GM19438 (cell line): ENCODE measurements around the gene TMEM131L.

Experiments used
- ATAC-seq: cut with Tn5 transposase; IDR thresholded peaks from one replicate; pipeline ENCODE4 v1.9.1; 2021; ENCODE audit warnings: low read depth; ENCODE audit not compliant: unreplicated experiment

Gene TMEM131L

DNA sequence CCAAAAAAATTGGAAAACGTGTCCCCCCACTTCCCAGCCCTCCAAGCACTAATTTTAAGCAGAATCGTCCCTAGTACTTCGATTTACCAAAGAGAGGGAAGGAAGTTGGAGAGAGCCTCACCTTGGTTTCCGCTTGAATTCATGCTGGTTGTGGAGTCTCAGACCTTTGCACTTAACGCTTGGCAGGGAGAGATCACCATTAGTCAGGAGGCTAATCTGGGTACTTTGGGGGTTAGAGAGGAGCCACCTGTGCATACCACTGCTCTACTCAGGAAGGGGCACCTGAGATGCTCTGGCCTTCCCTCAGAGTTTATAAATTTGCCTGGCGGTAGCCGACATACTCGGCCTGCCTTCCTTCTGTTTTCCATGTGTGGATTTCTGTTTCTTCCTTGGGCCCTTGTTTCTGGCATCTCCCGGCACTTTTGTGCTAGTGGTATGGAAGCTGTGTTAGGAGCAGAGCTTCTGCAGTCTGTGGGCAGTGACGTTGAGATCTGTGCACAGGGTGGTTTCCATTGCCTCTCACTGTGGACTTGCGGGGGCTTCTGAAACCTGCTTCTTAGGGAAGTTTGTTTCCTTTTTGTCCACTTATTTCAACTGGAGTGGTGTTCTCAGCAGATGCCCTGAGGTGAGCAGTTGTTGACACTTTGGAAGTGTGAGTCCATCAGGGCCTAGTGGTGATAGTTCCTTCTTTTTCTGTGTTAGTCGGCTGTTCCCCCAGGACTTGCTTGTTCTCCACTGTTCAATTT lies 104.2 kb downstream of the TMEM131L start:
- ATAC-seq = peak; percentile 60

- no peak for ATAC-seq
Observed at GRCh38 chr4:153571006-153571545, 104.9 kb downstream of the TMEM131L start.

DNA sequence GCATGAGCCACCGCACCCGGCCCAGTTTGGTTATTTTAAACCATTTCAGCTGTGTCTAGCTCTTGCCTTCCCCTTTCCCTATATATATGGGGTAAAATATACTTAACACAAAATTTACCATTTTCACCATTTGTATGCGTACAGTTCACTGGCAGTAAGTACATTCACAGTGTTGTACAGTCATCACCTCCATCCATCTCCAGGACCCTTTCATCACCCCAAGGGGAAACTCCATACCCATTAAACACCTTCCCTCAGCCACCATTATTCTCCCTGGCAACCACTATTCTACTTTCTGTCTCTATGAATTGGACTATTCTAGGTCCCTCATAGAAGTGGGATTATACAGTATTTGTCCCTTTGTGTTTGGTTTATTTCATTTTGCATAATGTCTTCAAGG lies 106.4 kb downstream of the TMEM131L start:
- ATAC-seq = no peak

DNA sequence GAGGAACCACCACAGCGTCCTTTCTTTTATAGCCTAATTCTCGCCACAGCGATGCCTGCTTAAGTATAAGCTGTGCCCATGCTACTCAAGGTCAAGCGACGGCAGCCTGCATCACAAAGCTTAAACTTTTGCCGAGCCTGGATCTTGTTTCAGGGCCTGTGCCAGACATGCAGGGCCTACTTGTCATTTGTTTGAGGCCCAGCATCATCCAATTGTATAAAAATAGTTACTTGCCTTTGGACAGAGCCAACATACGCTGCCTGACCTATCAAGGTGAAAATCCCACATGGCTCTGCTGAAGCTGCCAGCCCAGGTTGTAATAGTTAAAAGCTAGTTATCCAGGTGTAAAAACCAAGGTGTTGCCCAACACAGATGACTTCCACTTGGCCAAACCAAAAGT lies 107.1 kb downstream of the TMEM131L start:
- no peak for ATAC-seq

- peak; percentile 48 for ATAC-seq
Observed at GRCh38 chr4:153573881-153574802, 108.0 kb downstream of the TMEM131L start.

GRCh38 chr4:153576443-153576774 lies 110.2 kb downstream of the TMEM131L start:
- ATAC-seq = no peak

DNA sequence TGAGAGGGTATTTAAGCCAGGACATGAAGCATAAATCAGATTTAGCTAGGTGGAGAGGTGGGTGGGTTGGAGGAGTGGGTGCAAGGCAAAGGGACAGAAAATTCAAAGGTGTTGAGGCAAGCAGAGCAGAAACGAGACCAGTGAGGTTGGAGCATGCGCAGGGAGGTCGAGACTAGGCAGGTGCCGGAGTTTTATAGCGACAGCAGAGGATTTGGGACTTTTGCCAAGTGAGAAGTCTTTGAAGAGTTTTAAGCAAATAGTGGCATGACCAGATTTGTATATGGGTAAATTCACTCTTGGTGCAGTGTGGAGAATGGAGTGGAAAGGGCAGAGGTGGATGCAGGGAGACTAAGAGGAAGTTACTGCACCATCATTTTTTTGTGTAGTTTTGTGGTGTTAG lies 110.9 kb downstream of the TMEM131L start:
- no peak for ATAC-seq

DNA sequence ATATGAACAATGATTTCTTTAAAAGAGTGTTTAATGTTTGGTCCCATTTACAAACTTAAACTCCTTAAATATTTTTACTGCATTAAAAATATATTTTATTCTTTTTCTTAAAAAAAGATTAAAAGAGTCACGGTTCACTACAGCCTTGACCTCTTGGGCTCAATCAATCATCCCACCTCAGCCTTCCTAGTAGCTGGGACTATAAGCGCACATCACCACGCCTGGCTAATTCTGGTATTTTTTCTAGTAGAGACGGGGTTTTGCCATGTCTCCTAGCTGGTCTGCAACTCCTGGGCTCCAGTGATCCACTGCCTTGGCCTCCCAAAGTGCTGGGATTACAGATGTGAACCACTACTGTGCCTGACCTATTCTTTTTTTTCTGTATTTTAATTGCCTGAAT lies 113.2 kb downstream of the TMEM131L start:
- no peak for ATAC-seq

DNA sequence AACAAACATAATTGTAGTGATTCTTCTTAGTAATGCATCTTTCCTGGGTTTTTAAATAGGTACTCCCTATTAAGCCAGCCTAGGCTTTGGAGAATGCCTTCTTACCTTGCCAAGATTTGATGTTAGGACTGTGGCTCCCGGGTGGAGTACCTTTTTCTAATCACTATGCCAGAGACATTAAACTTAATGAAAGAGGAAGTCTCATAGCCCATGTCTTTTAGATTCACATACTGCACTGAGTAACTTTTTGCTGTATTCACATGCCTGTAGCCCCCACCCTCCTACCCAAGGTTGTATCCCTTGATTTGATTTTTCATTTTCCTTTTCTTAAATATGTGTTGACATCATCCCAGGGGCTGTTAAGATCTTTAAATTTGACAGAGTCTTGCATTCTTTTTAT lies 113.7 kb downstream of the TMEM131L start:
- no peak for ATAC-seq

GRCh38 chr4:153582954-153583702 lies 117.0 kb downstream of the TMEM131L start:
- no peak for ATAC-seq

GRCh38 chr4:153585026-153585425 lies 118.9 kb downstream of the TMEM131L start:
- ATAC-seq = no peak

DNA sequence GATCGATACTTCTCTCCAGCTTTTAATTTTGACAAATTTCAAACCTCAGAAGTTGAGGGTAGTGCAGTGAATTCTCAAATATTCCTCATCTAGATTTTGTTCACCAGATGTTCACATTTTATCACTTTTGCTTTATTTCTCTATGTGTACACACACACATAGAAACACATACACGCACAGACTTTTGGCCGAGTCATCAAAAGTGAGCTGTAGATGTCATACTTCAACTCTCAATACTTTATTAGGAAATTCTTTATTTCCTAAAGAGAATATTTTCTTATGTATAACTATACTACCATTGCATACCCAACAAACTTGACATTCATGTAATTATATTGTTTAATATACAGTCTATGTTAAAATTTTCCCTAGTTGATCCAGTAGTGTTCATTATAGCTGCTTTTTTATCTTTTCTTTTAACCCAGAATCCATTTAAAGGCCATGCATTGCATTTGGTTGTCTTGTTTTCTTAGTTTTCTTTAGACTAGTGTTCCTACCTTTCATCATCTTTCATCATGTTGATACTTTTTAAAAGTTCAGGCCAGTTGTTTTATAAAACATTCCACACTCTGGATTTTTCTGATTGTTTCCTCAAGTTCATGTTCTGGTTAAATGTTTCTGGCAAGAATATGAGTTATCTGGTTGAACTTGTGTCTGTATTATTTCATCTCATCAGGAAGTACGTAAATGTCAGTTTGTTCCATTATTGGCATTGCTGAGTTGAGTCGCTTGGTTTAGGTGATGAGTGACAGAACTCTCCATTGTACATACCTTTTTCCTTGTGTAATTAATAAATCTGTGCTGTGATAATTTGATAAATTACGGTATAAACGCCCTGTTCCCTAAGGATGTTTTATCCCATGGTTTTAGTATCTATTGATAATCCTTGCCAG lies 123.8 kb downstream of the TMEM131L start:
- ATAC-seq = no peak

DNA sequence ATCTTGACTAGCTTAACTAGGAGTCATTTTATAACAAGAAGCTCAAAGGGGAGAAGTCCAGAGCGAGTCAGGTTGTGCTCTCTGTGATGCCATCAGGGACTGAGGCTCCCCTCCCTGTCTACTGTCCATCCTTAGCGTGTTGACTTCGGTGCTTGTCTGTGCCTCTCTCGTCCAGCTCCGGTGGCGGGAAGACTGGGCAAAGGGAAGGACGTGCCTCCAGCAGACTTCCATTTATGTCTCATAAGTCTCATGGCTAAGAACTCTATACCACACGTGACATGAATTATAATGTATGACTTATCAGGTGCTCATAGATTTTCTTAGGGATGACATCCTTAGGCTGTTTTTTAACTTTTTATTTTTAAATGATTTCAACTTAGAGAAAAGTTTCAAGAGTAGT lies 125.3 kb downstream of the TMEM131L start:
- ATAC-seq = no peak

DNA sequence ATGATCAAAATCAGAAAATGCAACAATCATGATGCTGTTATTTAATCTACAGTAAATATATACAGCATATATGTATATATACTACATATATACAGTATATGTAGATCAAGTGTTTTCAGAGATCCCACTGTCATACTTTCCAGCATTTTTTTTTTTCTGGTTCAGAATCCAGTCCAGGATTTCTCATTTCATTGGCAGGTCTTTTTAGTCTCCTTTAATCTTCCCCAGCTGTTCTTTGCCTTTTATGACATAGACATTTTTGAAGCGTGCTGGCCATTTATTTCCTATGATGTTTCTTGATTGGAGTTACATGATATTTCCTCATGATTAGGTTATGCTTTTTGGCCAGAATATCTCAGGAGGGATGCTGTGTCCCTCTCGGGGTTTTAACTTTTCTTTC lies 125.9 kb downstream of the TMEM131L start:
- no peak for ATAC-seq

DNA sequence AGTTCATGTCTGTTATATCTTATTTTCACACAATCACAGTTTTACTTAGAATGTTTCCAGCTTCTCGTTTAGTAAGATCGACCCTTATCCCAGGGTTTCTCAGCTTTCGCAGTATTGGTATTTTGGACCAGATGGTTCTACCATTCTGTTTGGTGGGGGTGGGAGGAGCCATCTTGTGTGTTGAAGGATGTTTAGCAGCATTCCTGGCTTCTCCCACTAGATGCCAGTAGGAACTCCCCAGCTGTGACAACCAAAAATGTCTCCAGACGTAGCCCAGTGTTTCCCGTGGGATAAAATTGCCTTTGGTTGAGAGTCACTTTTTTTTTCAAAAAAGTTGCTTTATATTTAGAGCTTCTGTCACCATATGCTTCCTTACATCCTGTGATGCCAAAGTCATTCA lies 127.0 kb downstream of the TMEM131L start:
- no peak for ATAC-seq

DNA sequence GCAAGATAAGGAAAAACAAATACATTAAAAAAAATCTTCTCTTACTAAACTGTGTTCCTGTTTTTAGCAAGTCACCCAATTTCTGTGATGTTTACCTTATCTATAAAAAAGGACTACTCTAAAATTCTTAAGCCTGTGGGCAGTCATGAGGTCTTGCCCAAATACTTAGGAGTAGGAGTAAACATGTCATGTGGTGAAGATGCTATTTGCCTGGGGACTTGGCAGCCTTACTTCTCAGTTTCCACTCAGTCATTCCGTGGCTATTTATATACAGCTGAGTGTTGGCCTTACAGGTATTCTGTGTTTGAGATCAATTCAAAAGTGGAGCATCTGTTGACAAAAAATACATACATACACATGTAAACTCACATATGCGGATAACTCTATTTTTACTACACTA lies 128.1 kb downstream of the TMEM131L start:
- no peak for ATAC-seq

GRCh38 chr4:153595894-153596601 lies 129.9 kb downstream of the TMEM131L start:
- no peak for ATAC-seq

DNA sequence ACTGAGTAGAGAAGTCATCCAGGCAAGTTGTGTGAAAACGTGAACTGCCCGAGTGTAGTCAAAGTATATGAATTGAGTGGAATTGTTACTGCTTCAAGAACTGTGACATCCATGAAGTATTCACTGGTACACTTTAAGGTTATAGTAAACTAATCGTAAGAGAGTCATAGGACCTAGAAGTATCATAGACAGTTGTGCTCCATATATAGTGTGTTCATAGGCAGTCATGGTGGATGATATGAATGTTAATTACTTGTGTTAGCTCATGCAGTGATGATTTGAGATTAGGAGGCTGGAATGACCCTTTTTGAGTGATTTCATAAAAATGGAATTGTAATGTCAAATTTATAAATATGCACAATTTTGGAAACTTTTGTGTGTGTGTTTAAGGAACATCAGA lies 136.6 kb downstream of the TMEM131L start:
- ATAC-seq = no peak

- ATAC-seq = no peak
Observed at GRCh38 chr4:153603258-153603657, 137.1 kb downstream of the TMEM131L start.
